A673 (cell line): ENCODE measurements around the gene MEGF11.

ENCODE experiments used
- CTCF ChIP-seq: fragments of 300-800, 200-600 bp; sonication (generic); conservative IDR thresholded peaks from 2 replicates; pipeline ENCODE4 v1.5.1; 2017; ENCODE audit warnings: low read depth, mild to moderate bottlenecking, antibody characterized with exemption, low read length, moderate library complexity, mixed read lengths
- EZH2 ChIP-seq: fragments of 200-600 bp; sonication (generic); IDR thresholded peaks from 2 replicates; pipeline ENCODE4 v1.6.1; 2017; ENCODE audit warnings: borderline replicate concordance, low read depth, mild to moderate bottlenecking, mixed read lengths, antibody characterized with exemption, low read length; ENCODE audit not compliant: poor library complexity, severe bottlenecking

DNA sequence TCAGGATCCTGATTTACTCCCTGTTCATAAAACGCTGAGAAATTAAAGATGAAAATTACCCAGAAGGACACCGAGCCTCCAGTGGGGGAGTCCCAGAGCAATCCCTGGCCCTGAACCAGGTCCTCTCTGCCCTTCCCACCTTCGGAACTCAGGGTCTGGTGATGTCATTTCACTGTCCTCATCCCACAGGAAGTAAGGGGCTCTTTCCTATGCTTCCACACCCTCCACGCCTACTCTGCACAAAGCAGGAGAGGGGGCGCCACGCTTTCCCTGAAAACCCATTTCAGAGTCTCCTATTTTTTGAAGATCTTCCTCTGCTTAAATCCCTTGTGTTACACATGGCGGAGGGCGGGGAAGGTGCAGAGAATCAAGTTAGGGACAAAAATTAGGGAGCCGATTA is 18.8 kb downstream of the MEGF11 start:
- TF ChIP-seq CTCF, result no peak
- TF ChIP-seq EZH2, result no peak
